Measurements from ENCODE around the gene SBNO2. TPM values are rescaled to one million over a fixed set of nuclear protein-coding genes. Genes with fewer than 3 reads are reported as not detected.

The SBNO2 gene
- total RNA-seq, 1 donor from 2014 or later, result 54.0 TPM

DNA sequence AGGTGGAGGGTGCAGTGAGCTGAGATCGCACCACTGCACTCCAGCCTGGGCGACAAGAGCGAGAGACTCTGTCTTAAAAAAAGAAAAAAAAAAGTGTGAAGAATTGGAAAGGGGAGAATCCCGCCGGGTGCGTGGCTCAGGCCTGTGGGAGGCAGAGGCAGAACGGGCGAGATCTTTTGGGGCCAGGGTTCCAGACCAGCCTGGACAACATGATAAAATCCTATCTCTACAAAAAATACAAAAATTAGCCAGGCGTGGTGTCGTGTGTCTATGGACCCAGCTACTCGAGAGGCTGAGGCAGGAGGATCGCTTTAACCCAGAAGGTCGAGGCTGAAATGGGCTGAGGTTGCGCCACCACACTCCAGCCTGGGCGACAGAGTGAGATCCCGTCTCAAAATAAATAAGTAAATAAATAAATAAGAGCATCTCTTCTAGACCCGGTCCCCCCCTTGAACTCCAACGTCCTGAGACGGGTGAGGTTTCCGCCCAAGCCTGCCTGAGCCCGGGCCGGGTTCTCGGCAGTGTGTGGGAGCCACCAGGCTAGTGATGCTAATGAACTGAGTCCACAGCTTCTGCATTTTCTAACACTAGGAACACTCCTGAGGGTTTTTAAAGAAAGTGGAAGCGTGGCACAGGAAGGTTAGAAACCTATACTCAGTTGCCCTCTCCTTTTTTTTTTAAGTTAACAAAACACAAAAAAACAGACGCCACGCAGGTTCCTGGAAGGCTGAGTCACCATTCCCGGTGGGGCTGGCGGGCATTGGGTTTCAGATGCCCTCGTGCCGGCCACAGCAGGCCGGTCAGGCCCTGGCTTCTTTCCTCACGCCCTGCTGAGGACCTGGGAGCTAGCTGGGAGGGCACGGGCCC lies 48.2 kb downstream of the SBNO2 start:
- no peak for DNase-seq (ENCODE audit: extremely low spot score in 2 of 2)
- Histone ChIP-seq H3K4me3 (no peak overlapping the region), H3K27me3 (no peaks in the 10 kb centered on the region), H3K36me3 (peaks cover 0 to 54% of the 10 kb centered on the region in 2 donors), H3K9me3 (no peaks in the 10 kb centered on the region), H3K27ac (no peak overlapping the region), H3K4me1 (peaks cover 31% of the 10 kb centered on the region)
- TF ChIP-seq, protein P1, sequence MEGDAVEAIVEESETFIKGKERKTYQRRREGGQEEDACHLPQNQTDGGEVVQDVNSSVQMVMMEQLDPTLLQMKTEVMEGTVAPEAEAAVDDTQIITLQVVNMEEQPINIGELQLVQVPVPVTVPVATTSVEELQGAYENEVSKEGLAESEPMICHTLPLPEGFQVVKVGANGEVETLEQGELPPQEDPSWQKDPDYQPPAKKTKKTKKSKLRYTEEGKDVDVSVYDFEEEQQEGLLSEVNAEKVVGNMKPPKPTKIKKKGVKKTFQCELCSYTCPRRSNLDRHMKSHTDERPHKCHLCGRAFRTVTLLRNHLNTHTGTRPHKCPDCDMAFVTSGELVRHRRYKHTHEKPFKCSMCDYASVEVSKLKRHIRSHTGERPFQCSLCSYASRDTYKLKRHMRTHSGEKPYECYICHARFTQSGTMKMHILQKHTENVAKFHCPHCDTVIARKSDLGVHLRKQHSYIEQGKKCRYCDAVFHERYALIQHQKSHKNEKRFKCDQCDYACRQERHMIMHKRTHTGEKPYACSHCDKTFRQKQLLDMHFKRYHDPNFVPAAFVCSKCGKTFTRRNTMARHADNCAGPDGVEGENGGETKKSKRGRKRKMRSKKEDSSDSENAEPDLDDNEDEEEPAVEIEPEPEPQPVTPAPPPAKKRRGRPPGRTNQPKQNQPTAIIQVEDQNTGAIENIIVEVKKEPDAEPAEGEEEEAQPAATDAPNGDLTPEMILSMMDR (IDR thresholded peaks at IDR 0.05), result no peak
- TF ChIP-seq POLR2AphosphoS5 (IDR thresholded peaks at IDR 0.05; ENCODE audit: insufficient read depth in 1 of 2, low read depth in 1 of 2), result no peak
- TF ChIP-seq POLR2A (IDR thresholded peaks at IDR 0.05), result no peak
- intact Hi-C loops (cut with DNase I), result no loop called here

DNA sequence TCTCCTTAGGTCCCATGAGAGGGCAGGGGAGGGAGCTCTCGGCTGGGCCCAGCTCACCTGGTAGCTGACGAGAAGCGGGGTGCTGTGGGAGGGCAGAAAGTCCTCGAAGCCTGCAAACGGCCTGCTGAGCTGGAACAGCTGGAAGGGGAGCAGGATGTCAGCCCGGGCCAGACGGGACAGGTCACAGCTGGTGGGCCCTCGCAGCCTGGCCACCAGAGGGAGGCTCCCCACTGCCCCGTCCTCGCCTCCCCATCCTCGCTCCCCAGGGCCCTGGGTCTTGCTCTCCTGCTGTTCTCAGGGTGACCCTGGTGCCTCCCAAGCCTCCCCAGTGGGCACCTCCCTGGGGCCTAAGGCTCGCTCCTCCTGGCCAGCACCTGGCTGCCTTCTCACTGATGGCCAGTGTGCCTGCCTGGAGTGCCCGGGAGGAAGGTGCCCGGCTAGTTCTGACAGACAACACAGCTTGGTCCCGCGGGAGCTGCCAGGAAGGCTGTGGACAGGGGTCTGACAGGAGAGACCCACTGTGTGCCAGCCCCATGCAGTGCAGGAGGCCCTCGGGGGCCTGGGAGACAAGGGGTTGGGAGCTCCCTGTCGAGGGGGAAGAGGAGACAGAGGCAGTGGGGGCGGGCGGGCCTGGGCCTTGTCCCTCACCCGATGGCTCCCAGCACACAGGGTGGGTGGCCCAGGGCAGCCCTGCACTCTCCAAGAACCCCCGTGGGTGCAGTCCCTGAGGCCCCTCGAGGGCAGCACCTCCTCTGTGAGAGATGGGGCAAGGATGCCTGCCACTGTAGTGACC lies 50.0 kb downstream of the SBNO2 start:
- no peak for DNase-seq (ENCODE audit: extremely low spot score in 2 of 2)
- Histone ChIP-seq H3K4me3 (no peak overlapping the region), H3K4me1 (peaks cover 14% of the 10 kb centered on the region), H3K36me3 (peaks cover 0 to 69% of the 10 kb centered on the region in 2 donors), H3K27me3 (no peaks in the 10 kb centered on the region), H3K27ac (peak overlapping the region; percentile 44), H3K9me3 (no peaks in the 10 kb centered on the region)
- TF ChIP-seq POLR2A (IDR thresholded peaks at IDR 0.05) (no peak), POLR2AphosphoS5 (IDR thresholded peaks at IDR 0.05; ENCODE audit: insufficient read depth in 1 of 2, low read depth in 1 of 2) (no peak)
- TF ChIP-seq, protein P1 (IDR thresholded peaks at IDR 0.05), result no peak
- intact Hi-C loops (cut with DNase I), result no loop called here

DNA sequence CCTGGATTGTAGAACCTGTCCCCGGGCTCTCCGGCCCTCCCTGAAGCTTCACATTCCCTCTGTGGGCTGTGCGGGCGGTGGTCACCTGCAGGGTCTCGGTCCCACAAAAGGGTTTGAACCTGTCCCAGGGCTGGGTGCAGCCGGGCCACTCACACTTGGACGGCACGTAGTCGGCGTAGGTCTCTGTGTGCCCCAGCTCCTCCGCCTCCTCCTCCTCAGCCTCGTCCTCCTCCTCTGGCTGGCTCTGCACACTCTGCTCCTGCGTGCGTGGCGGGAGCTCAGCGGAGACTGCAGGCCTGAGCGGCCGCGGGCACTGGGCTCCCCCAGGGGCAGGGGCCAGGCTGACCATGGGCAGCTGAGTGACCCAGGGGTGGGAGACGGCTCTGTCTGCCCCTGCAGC lies 50.7 kb downstream of the SBNO2 start:
- Histone ChIP-seq H3K4me1 (peaks cover 7% of the 10 kb centered on the region), H3K27me3 (no peaks in the 10 kb centered on the region), H3K4me3 (no peak overlapping the region), H3K36me3 (peaks cover 0 to 76% of the 10 kb centered on the region in 2 donors), H3K27ac (no peak overlapping the region), H3K9me3 (no peaks in the 10 kb centered on the region)
- intact Hi-C loops (cut with DNase I), result no loop called here
- TF ChIP-seq, protein P1 (IDR thresholded peaks at IDR 0.05), result no peak
- no peak for TF ChIP-seq POLR2AphosphoS5 (IDR thresholded peaks at IDR 0.05; ENCODE audit: insufficient read depth in 1 of 2, low read depth in 1 of 2)
- TF ChIP-seq POLR2A (IDR thresholded peaks at IDR 0.05), result no peak
- no peak for DNase-seq (ENCODE audit: extremely low spot score in 2 of 2)

DNA sequence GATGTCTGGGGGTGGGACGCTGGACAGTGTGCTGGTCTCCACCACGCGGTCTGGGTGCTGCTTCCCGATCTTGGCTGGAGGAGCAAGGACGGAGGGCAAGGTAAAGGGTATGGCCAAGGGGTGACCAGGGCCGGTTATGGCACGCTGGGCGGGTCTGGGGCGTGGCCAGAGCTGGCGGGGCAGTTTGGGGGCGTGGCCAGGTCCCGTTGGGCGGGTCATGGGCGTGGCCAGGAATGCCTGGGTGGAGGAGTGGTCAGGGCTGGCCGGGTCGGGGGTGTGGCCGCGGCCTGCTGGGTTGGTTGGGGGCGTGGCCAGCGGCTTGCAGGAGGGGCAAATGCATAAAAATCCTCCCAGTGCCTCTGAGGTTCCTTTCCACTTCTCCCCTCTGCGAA lies 51.1 kb downstream of the SBNO2 start:
- Histone ChIP-seq H3K27ac (no peak overlapping the region), H3K4me3 (no peak overlapping the region), H3K4me1 (peaks cover 3% of the 10 kb centered on the region), H3K36me3 (peaks cover 0 to 79% of the 10 kb centered on the region in 2 donors), H3K9me3 (no peaks in the 10 kb centered on the region), H3K27me3 (no peaks in the 10 kb centered on the region)
- TF ChIP-seq POLR2AphosphoS5 (IDR thresholded peaks at IDR 0.05; ENCODE audit: insufficient read depth in 1 of 2, low read depth in 1 of 2) (peak in 1 of 2 donors; percentile 2), POLR2A (IDR thresholded peaks at IDR 0.05) (no peak)
- intact Hi-C loops (cut with DNase I), result no loop called here
- no peak for DNase-seq (ENCODE audit: extremely low spot score in 2 of 2)

DNA sequence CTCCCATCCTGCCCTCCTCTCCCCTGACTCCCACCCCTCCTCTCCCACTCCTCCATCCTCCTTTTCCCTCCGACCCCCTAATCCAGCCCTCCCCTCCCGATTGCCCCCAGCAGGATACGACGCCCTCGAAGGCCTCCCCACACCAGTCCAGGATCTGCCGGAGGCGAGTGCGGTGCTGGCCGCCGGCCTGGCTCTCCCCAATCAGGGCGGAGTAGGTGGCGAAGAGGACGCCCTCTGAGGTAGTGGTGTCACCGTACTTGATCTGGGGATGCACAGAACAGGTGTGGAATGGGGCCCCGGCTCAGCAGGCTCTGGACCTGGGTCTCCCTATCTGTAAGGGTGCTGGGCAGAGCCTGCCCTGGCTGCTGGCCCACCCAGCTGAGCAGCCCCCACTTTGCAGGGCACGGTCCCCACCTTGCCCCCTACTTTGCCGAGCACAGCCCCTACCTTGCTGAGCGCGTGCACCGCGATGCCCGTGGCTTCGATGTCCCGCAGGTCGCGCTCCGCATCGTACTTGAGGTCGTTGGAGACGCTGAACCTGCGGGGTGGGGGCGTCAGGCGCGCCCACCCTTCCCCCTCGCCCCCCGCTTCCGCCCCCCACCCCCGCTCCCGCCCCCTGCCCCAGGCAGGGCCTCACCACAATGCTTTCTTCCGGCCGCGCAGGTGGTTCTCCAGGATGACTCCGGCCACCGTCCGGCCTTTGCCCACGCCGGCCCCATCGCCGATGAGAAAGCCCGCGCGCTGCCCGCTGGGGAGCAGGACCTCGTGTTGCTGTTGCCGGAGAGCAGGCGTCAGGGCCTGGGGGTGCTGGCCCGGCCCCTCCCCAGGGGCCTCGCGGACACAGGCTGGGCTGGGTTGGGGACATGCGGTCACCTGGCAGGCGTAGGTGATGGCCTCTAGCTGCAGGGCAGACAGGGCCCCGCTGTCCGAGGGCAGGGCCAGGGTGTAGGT lies 51.8 kb downstream of the SBNO2 start:
- no peak overlapping the region for H3K27ac ChIP-seq
- H3K4me3 ChIP-seq, result no peak overlapping the region
- H3K4me1 ChIP-seq, result no peaks in the 10 kb centered on the region
- no peaks in the 10 kb centered on the region for H3K27me3 ChIP-seq
- no peaks in the 10 kb centered on the region for H3K9me3 ChIP-seq
- peaks cover 0 to 84% of the 10 kb centered on the region in 2 donors for H3K36me3 ChIP-seq
- no peak for TF ChIP-seq POLR2A (IDR thresholded peaks at IDR 0.05)
- TF ChIP-seq, protein P1 (IDR thresholded peaks at IDR 0.05), result no peak
- peak in 1 of 2 donors; percentile 11 for TF ChIP-seq POLR2AphosphoS5 (IDR thresholded peaks at IDR 0.05; ENCODE audit: insufficient read depth in 1 of 2, low read depth in 1 of 2)
- intact Hi-C loops (cut with DNase I), result no loop called here
- no peak for DNase-seq (ENCODE audit: extremely low spot score in 2 of 2)

All from vagina (tissue), 2 donors.